Endothelial cell of umbilical vein (primary cell): ENCODE measurements around the gene SLC12A5. TPM values are rescaled to one million over a fixed set of nuclear protein-coding genes. Genes with fewer than 3 reads are reported as not detected.

ENCODE experiments used
- BruUV-seq: library from RNA; stranded (reverse); fragments of 400-500 nt; replicated peaks from 2 replicates; lab custom pipeline; 2021; lab: Mats Ljungman, UMichigan
- CTCF ChIA-PET: fragments of 300-600, 350-600 bp; sonication (Branson Sonifier 250); formaldehyde crosslinking; loops from one replicate; lab custom pipeline; 2021; ENCODE audit warnings: antibody characterized with exemption, inconsistent platforms; lab: Charles Lee
- POLR2A ChIA-PET: fragments of 300-600, 350-600 bp; sonication (Branson Sonifier 250); formaldehyde crosslinking; loops from one replicate; lab custom pipeline; 2021; ENCODE audit warnings: antibody characterized with exemption, inconsistent platforms; lab: Charles Lee
- DNase-seq: peaks from one replicate; pipeline ENCODE4 v3.0.0-alpha.2; 2011; ENCODE audit warnings: low read depth, low spot score
- FAIRE-seq: peaks from 2 replicates; lab custom pipeline; 2011; peaks lifted over from hg19 to GRCh38; lab: Jason Lieb, UNC
- H2AFZ ChIP-seq: 2 replicates; pipeline ENCODE4 v1.6.0; 2012; ENCODE audit warnings: low read depth, low read length, control low read depth, inconsistent platforms
- H3K27ac ChIP-seq: 2 replicates; pipeline ENCODE4 v1.5.1; 2011; ENCODE audit warnings: low read depth, mild to moderate bottlenecking, control low read depth, low read length, moderate library complexity; ENCODE audit not compliant: insufficient read depth
- H3K27me3 ChIP-seq, 2 experiments: 2 replicates each; pipeline versions ENCODE4 v1.6.0 to v1.6.1; 2011; ENCODE audit warnings: low read length in 2 of 2, mixed read lengths in 1 of 2; ENCODE audit not compliant: control insufficient read depth in 2 of 2, insufficient read depth in 2 of 2
- H3K36me3 ChIP-seq, 2 experiments: 2 replicates in 1 of 2; 3 replicates in 1 of 2; pipeline ENCODE4 v1.5.1; 2011; ENCODE audit warnings: low read length in 2 of 2, mild to moderate bottlenecking in 1 of 2, moderate library complexity in 1 of 2; ENCODE audit not compliant: control insufficient read depth in 2 of 2, insufficient read depth in 2 of 2; ENCODE audit errors: extremely low read depth in 1 of 2
- H3K4me1 ChIP-seq: 3 replicates; pipeline ENCODE4 v1.5.1; 2011; ENCODE audit warnings: mild to moderate bottlenecking, low read length; ENCODE audit not compliant: control insufficient read depth, insufficient read depth; ENCODE audit errors: extremely low read depth
- H3K4me2 ChIP-seq: 2 replicates; pipeline ENCODE4 v1.6.1; 2011; ENCODE audit warnings: low read length, control low read depth, mixed read lengths; ENCODE audit not compliant: insufficient read depth
- H3K4me3 ChIP-seq, 3 experiments: fragments of 200-600 bp in 1 of 3; sonication (generic), shearing (Covaris generic) in 1 of 3; replicated peaks in 1 of 3; 2 replicates each; pipeline ENCODE4 v1.5.1; 2011 to 2016; ENCODE audit warnings: control low read depth in 3 of 3, low read length in 3 of 3, mild to moderate bottlenecking in 2 of 3, inconsistent platforms in 1 of 3, low read depth in 1 of 3, moderate library complexity in 1 of 3; ENCODE audit not compliant: insufficient read depth in 1 of 3
- H3K79me2 ChIP-seq: 2 replicates; pipeline ENCODE4 v1.6.0; 2012; ENCODE audit warnings: low read length, inconsistent platforms; ENCODE audit not compliant: control insufficient read depth, insufficient read depth
- H3K9ac ChIP-seq: replicated peaks from 2 replicates; pipeline ENCODE3; 2011; ENCODE audit warnings: low read length, control low read depth; ENCODE audit not compliant: insufficient read depth; ENCODE audit errors: extremely low read depth
- H3K9me1 ChIP-seq: replicated peaks from 3 replicates; pipeline ENCODE4 v1.6.0; 2011; ENCODE audit warnings: mild to moderate bottlenecking, low read length; ENCODE audit not compliant: control insufficient read depth, insufficient read depth; ENCODE audit errors: extremely low read depth
- H3K9me3 ChIP-seq: replicated peaks from 2 replicates; pipeline ENCODE4 v1.5.1; 2012; ENCODE audit warnings: low read length, inconsistent platforms; ENCODE audit not compliant: control insufficient read depth, insufficient read depth
- H4K20me1 ChIP-seq: replicated peaks from 2 replicates; pipeline ENCODE3; 2011; ENCODE audit warnings: mild to moderate bottlenecking, low read length; ENCODE audit not compliant: control insufficient read depth, insufficient read depth; ENCODE audit errors: extremely low read depth
- CTCF ChIP-seq, 2 donors: IDR thresholded peaks; 1 replicate in 1 of 2; 2 replicates in 1 of 2; pipeline ENCODE4 v1.5.1; 2011; ENCODE audit warnings: low read length in 2 of 2, mild to moderate bottlenecking in 2 of 2, moderate library complexity in 2 of 2, control low read depth in 1 of 2, inconsistent platforms in 1 of 2, low read depth in 1 of 2; ENCODE audit not compliant: insufficient read depth in 1 of 2; ENCODE audit errors: extremely low read depth in 1 of 2
- EZH2 ChIP-seq: IDR thresholded peaks from 2 replicates; pipeline ENCODE4 v1.6.1; 2012; ENCODE audit warnings: borderline replicate concordance, low read depth, mild to moderate bottlenecking, moderate library complexity, low read length, inconsistent platforms; ENCODE audit not compliant: severe bottlenecking
- FOS ChIP-seq: IDR thresholded peaks from 2 replicates; pipeline ENCODE4 v1.6.1; 2011; ENCODE audit warnings: mild to moderate bottlenecking, low read length, moderate library complexity, borderline replicate concordance; ENCODE audit not compliant: insufficient read depth
- GATA2 ChIP-seq: IDR thresholded peaks from 2 replicates; pipeline ENCODE4 v1.7.0; 2011; ENCODE audit warnings: low read depth, mild to moderate bottlenecking, moderate library complexity, mixed read lengths, low read length; ENCODE audit not compliant: insufficient read length, insufficient read depth
- JUN ChIP-seq: IDR thresholded peaks from 2 replicates; pipeline ENCODE4 v1.6.1; 2011; ENCODE audit warnings: borderline replicate concordance, low read depth; ENCODE audit not compliant: insufficient read length, insufficient read depth
- MAX ChIP-seq: IDR thresholded peaks from 2 replicates; pipeline ENCODE4 v1.6.1; 2011; ENCODE audit not compliant: insufficient read depth, insufficient read length
- MYC ChIP-seq: IDR thresholded peaks from one replicate; pipeline ENCODE4 v1.6.1; 2011; ENCODE audit warnings: mild to moderate bottlenecking, low read depth, low read length
- POLR2A ChIP-seq: IDR thresholded peaks from 2 replicates; pipeline ENCODE4 v1.6.1; 2012; ENCODE audit warnings: low read depth, mild to moderate bottlenecking, control low read depth, low read length
- POLR2AphosphoS5 ChIP-seq: IDR thresholded peaks from 2 replicates; pipeline ENCODE4 v1.6.1; 2012; ENCODE audit warnings: low read depth, mild to moderate bottlenecking, control low read depth, low read length, moderate library complexity; ENCODE audit not compliant: insufficient read depth
- dilution Hi-C: fragments of 300-500 bp; cut with MboI; formaldehyde crosslinking; loops from one replicate; pipeline ENCODE4 v1.15.0; 2019; ENCODE audit warnings: low sequenced_read_pairs; ENCODE audit not compliant: extremely low pct_ligation_motif_present
- intact Hi-C: fragments of 100-400 bp; cut with micrococcal nuclease; formaldehyde crosslinking; loops from one replicate; pipeline ENCODE4 v1.10.0; 2022
- polyA plus RNA-seq, 4 experiments: library from polyadenylated mRNA; depleted of rRNA in 3 of 4; stranded (reverse) in 3 of 4; unstranded in 1 of 4; fragments of >200 nt; gene quantifications; 2 replicates each; pipeline versions ENCODE4 v1.2.1 to v1.2.3, GENCODE V29; 2011 to 2012; ENCODE audit warnings: missing spikeins in 1 of 4
- total RNA-seq: library from RNA; stranded (reverse); gene quantifications from 2 replicates; pipeline ENCODE4 v1.2.3, GENCODE V29; 2021

The SLC12A5 gene
- total and polyA plus RNA-seq, 2 donors (not counting 3 experiments of a cell fraction or from before 2014, with no cell fraction given) = 1.6 to 2.3 TPM

- H3K4me3 ChIP-seq = no peak overlapping the region
- H3K27me3 ChIP-seq = peaks cover 5 to 8% of the 10 kb centered on the region in 2 experiments
- H3K4me1 ChIP-seq = no peaks in the 10 kb centered on the region
- POLR2A ChIA-PET = no interaction called here
- DNase-seq (no peak), FAIRE-seq (no peak)
- no peak for TF ChIP-seq POLR2AphosphoS5
- no peak for TF ChIP-seq MAX
- TF ChIP-seq JUN = no peak
- TF ChIP-seq FOS = no peak
- TF ChIP-seq MYC = no peak
- no peak for TF ChIP-seq EZH2
- TF ChIP-seq CTCF (IDR thresholded peaks at IDR 0.05; ENCODE audit: extremely low read depth in 1 of 2, insufficient read depth in 1 of 2, low read depth in 1 of 2, low read length in 2 of 2) = no peak
- TF ChIP-seq GATA2 = no peak
- no peak for TF ChIP-seq POLR2A
- H3K27ac ChIP-seq = no peak overlapping the region
- no peaks in the 10 kb centered on the region for H4K20me1 ChIP-seq
- no peak overlapping the region for H3K4me2 ChIP-seq
- no peaks in the 10 kb centered on the region for H3K79me2 ChIP-seq
- H2AFZ ChIP-seq = no peak overlapping the region
- no TSS peak for BruUV-seq
- H3K36me3 ChIP-seq = no peaks in the 10 kb centered on the region
- intact Hi-C loops (no loop called here), dilution Hi-C loops (no loop called here)
- no peaks in the 10 kb centered on the region for H3K9me3 ChIP-seq
- CTCF ChIA-PET = interaction anchor here (1.5 to 1.9 kb wide), 2 partner anchors 13 to 31 kb away, joined by 7 to 10 read pairs; no protein-coding TSS in a partner anchor
- no peak overlapping the region for H3K9ac ChIP-seq
- H3K9me1 ChIP-seq = no peaks in the 10 kb centered on the region
Observed at GRCh38 chr20:45983279-45983743, 45.7 kb upstream of the SLC12A5 start.
